SK-N-MC (cell line): ENCODE data around the gene TMEM35B.
A peak's percentile ranks its signal among the peaks of the same experiment; 100 is the strongest.
"Not testable (repeated sequence)": the region's sequence is repeated elsewhere in the genome, so short reads cannot be mapped to it uniquely, and the experiment has no call there.

Experiments used
- DNase-seq: peaks from one replicate; pipeline ENCODE4 v3.0.0-alpha.2; 2011; ENCODE audit warnings: low read depth, low spot score
- H3K27ac ChIP-seq: fragments of 200-600 bp; sonication (generic); 2 replicates; pipeline ENCODE4 v1.5.1; 2016; ENCODE audit warnings: mixed run types
- H3K36me3 ChIP-seq: fragments of 200-600 bp; sonication (generic); 2 replicates; pipeline ENCODE4 v1.6.1; 2017; ENCODE audit warnings: antibody characterized with exemption, low read length, mixed read lengths; ENCODE audit not compliant: insufficient read depth
- H3K4me3 ChIP-seq: fragments of 200-600 bp; sonication (generic); 2 replicates; pipeline ENCODE4 v1.5.1; 2016
- H3K9ac ChIP-seq: fragments of 200-600 bp; sonication (generic); 2 replicates; pipeline ENCODE4 v1.8.0; 2017; ENCODE audit warnings: mixed run types, mixed read lengths; ENCODE audit not compliant: insufficient read length
- H3K9me3 ChIP-seq: fragments of 200-600 bp; sonication (generic); 2 replicates; pipeline ENCODE4 v1.6.1; 2017; ENCODE audit warnings: low read depth, mild to moderate bottlenecking, antibody characterized with exemption, low read length, moderate library complexity, mixed read lengths
- EZH2 ChIP-seq: fragments of 200-600 bp; sonication (generic); IDR thresholded peaks from one replicate; pipeline ENCODE4 v1.6.1; 2017; ENCODE audit warnings: antibody characterized with exemption
- FOXP2 ChIP-seq: optimal IDR thresholded peaks from 2 replicates; pipeline ENCODE3; 2011; ENCODE audit warnings: mild to moderate bottlenecking, moderate library complexity; ENCODE audit not compliant: insufficient read depth; ENCODE audit errors: extremely low read length, control extremely low read depth
- POLR2AphosphoS5 ChIP-seq: IDR thresholded peaks from 2 replicates; pipeline ENCODE4 v1.6.1; 2012; ENCODE audit warnings: mild to moderate bottlenecking, low read depth, low read length, borderline replicate concordance

Gene TMEM35B

DNA sequence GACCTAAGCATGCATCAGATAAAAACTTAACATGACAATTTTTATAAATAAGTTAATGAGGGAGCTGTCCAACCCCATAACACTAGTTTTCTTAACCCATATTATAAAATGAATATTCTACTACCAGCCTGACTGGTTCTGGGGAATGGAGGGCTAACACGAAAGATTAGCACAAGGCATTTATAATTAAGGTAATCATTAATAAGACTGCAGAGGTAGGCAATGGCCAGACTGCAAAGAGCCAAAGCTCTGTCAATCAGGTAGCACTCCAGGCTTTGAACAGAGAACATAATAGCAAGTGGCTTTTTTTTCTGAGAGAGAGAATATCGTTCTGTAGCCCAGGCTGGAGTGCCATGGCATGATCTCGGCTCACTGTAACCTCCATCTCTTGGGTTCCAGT is 20.6 kb upstream of the TMEM35B start:
- Histone ChIP-seq H3K4me3 (no peak overlapping the region), H3K9ac (no peak overlapping the region), H3K27ac (no peak overlapping the region), H3K36me3 (peaks cover 24% of the 10 kb centered on the region), H3K9me3 (no peaks in the 10 kb centered on the region)
- no peak for DNase-seq
- TF ChIP-seq POLR2AphosphoS5 (no peak), FOXP2 (no peak), EZH2 (no peak)

DNA sequence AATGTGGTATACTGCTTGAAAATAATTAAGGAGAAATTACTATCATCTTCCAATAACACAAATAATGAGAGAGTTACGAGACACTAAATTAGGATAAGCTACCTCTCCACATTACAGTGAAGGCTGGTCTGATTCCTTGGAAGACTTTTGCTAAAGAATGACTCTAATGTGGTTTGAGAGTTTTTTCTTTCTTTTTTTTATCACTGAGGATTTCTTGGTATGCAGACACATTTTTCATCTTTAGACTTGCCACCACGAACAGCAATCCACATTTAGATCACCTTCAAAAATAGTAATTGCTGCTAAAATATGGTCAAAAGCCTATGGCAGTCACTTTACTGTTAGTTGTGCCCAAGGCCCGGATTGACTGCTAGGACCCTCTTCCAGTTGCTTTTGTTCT is 16.6 kb upstream of the TMEM35B start:
- no peak overlapping the region for H3K9ac ChIP-seq

DNA sequence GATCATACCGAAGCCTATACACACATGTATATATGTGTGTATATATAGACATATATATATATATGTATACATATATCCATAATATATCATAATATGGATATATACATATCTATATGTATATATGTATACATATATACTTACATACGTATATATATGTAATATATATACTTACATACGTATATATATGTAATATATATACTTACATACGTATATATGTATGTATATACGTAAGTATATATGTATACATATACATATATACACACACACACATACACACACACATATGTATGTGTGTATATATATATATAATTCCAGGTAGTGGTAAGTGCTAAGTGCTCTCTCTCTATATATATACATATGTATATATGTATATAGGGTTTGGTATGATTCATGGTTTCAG is 9.7 kb upstream of the TMEM35B start:
- DNase-seq: no peak
- no peaks in the 10 kb centered on the region for H3K9me3 ChIP-seq
- H3K9ac ChIP-seq: no peak overlapping the region
- no peak overlapping the region for H3K27ac ChIP-seq
- TF ChIP-seq POLR2AphosphoS5: no peak
- no peak for TF ChIP-seq FOXP2
- TF ChIP-seq EZH2: no peak
- H3K36me3 ChIP-seq: no peaks in the 10 kb centered on the region
- no peak overlapping the region for H3K4me3 ChIP-seq

More for the DNA sequence above, 16.6 kb upstream of the TMEM35B start:
- Histone ChIP-seq H3K27ac (no peak overlapping the region), H3K36me3 (peaks cover 17% of the 10 kb centered on the region), H3K9me3 (no peaks in the 10 kb centered on the region), H3K4me3 (no peak overlapping the region)
- no peak for DNase-seq
- TF ChIP-seq FOXP2 (no peak), POLR2AphosphoS5 (no peak), EZH2 (no peak)

DNA sequence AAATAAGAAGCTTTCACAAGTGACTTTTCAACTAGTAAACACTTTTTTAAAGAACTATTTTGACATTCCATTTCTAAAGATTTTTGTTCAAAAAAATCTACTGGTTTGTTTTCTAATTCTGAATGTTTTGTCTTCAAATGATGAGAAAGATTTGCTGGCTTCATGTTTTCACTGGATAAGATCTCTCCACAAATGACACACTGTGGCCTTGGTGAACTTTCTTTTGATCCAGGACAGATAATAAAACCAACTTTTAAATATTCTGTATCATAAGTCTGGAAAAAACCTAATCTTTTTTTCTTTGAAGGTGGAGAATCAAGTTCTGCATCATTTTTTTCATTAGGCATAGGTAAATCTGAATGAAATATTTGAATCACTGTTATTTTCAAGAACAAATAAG is 3.4 kb upstream of the TMEM35B start:
- Histone ChIP-seq H3K27ac (no peak overlapping the region), H3K36me3 (0 out of 2 replicates have a peak, but pooled peaks cover 4% of the 10 kb centered on the region), H3K9me3 (no peaks in the 10 kb centered on the region), H3K9ac (no peak overlapping the region), H3K4me3 (no peak overlapping the region)
- TF ChIP-seq POLR2AphosphoS5 (no peak), EZH2 (no peak), FOXP2 (no peak)
- no peak for DNase-seq

DNA sequence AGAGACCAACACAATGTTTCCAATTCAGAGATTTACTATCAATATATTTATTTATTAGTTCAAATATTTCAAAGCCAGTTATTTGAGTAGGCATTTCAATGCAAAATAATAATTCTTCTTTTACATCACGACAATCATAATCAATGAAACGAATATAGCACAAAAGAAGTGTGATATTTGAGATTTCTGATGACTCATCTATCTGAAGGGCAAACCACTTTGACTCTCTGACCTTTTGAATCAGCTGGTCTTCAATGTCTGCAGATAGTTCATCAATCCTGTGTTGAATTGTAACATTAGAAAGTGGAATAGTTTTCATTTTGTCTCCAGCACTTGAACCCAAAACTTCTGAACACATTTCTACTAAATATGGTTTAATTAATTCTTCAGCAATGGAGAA is 3.0 kb upstream of the TMEM35B start:
- no peak for TF ChIP-seq EZH2
- no peak for TF ChIP-seq POLR2AphosphoS5
- no peak for TF ChIP-seq FOXP2
- H3K4me3 ChIP-seq: no peak overlapping the region
- DNase-seq: no peak
- 0 out of 2 replicates have a peak, but pooled peaks cover 4% of the 10 kb centered on the region for H3K36me3 ChIP-seq
- no peak overlapping the region for H3K9ac ChIP-seq
- no peaks in the 10 kb centered on the region for H3K9me3 ChIP-seq
- H3K27ac ChIP-seq: 0 out of 2 replicates have a peak overlapping the region, but pooled peaks have one; percentile 40

DNA sequence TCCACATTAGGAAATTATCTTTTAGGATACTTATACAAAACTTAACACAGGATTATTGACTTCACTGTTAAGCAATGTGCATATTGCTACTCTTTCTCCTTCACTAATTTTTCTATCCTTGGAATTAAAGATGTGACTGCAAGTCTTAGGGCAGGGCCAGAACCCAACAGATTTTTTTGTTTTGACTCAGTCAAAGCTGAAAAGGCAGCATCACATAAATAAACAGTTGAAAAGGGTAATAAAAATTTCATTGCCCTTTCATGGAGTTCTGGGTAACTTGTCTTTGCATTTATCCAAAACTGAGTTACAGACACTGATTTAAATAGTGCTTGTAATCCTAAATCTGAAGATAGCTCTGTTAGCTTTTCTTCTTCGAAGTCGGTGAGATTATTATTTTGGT is 1.9 kb upstream of the TMEM35B start:
- TF ChIP-seq EZH2 (no peak), POLR2AphosphoS5 (no peak), FOXP2 (no peak)
- H3K9me3 ChIP-seq: no peaks in the 10 kb centered on the region
- no peak overlapping the region for H3K9ac ChIP-seq
- 0 out of 2 replicates have a peak, but pooled peaks cover 4% of the 10 kb centered on the region for H3K36me3 ChIP-seq
- DNase-seq: no peak
- 0 out of 2 replicates have a peak overlapping the region, but pooled peaks have one; percentile 9 for H3K4me3 ChIP-seq
- H3K27ac ChIP-seq: peak overlapping the region; percentile 40; the same call in 1 of the 2 replicates

DNA sequence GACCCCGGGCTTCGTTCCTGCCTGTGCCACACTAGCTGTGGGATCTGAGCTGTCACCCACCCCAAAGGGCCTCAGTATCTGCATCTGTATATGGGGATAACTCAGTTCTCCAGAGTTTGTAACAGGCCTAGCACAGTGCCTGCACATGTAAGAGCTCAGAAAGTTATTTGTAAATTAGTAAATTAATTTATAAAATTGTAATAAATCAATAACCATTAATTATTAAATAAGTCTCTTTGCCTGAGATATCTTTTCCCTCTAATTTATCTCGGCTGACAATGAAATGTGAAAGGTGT is 410 bp upstream of the TMEM35B start:
- Histone ChIP-seq H3K9ac (peak overlapping the region; percentile 78), H3K4me3 (peak overlapping the region; percentile 86)
- not testable (repeated sequence) for H3K9me3 ChIP-seq, H3K36me3 ChIP-seq, DNase-seq, H3K27ac ChIP-seq

DNA sequence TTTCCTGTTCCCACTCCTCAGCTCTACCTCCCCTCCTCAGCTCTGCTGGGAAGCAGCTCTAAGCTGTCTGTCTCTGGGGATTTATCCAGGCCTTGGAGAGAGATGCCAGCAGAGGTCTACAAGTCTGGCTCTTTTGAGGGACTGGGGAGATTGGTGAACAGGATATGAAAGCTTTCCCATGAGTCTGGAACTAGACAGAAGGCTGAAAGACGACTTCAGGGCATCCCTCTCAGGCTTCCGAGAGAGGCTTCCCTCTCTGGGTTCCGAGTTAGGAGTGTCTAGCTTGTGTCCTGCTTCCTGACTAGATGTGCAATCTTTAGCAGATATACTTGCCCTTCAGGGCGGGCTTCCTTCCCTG is 733 bp downstream of the TMEM35B start:
- Histone ChIP-seq H3K9ac (peak overlapping the region; percentile 78), H3K27ac (peak overlapping the region; percentile 65; the same call in 1 of the 2 replicates), H3K9me3 (no peaks in the 10 kb centered on the region), H3K4me3 (peak overlapping the region; percentile 86), H3K36me3 (0 out of 2 replicates have a peak, but pooled peaks cover 4% of the 10 kb centered on the region)
- DNase-seq: no peak
- no peak for TF ChIP-seq EZH2
- TF ChIP-seq POLR2AphosphoS5: no peak
- TF ChIP-seq FOXP2: no peak

DNA sequence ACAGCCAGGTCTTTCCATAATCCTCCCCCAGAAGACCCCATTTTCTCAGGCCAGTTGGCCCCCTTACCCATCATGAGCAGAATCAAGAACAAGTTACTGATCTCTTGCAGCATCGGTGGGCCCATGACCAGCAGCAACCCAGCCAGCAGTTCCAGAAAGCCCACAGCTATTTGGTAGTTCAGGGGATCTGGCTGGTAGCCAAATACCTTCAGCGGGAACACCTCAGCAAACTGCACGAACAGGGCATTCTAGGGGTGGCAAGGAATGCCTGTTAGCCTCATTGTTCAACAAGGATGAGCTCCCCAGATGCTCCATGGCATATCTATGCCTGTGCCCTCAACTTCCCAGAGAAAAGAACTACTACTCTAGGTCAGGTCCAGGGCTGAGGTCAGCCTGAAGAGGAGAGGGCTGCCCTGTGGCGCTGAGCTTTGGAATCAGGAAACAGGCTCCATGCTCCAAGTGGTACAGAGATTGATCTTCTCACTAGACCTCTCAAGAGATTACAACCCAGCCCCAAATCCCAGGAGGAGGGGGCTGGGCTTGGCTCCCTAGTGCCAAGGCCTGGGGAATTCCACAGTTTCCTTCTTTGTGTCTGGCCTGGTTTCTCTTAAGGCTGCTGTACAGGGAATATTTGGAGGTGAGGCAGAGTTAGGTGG is 1.3 kb downstream of the TMEM35B start:
- no peaks in the 10 kb centered on the region for H3K9me3 ChIP-seq
- TF ChIP-seq FOXP2: no peak
- TF ChIP-seq POLR2AphosphoS5: no peak
- no peak for TF ChIP-seq EZH2
- H3K27ac ChIP-seq: no peak overlapping the region
- H3K36me3 ChIP-seq: no peaks in the 10 kb centered on the region
- H3K4me3 ChIP-seq: peak overlapping the region; percentile 86
- peak overlapping the region; percentile 78 for H3K9ac ChIP-seq
- DNase-seq: no peak
